ENCODE data around the gene RPL28.

Gene RPL28

GRCh38 chr19:55385724-55386492 is at the start of gene RPL28:
TSS of gene RPL28 (plus strand) at chr19:55385932. CDS start at chr19:55386358, 426 bp downstream.
- peak; percentile 84 for ATAC-seq
- peaks cover 84% of the 10 kb centered on the region for H3K4me1 Mint-ChIP-seq
- peak within 1 kb of the TSS; percentile 99 for H3K4me3 Mint-ChIP-seq
- H3K27ac Mint-ChIP-seq: peak within 1 kb of the TSS; percentile 100
- peak; percentile 98 to 100 for DNase-seq (ENCODE audit: low spot score in 2 of 2)
- H3K36me3 Mint-ChIP-seq: peaks cover 59% of the 10 kb centered on the region
- H3K9me3 Mint-ChIP-seq: no peaks in the 10 kb centered on the region

GRCh38 chr19:55336101-55336500 is 49.6 kb upstream of the RPL28 start:
- no peaks in the 10 kb centered on the region for H3K9me3 Mint-ChIP-seq

GRCh38 chr19:55339105-55339888 is 46.4 kb upstream of the RPL28 start, which contains the start of gene KMT5C:
TSS of gene KMT5C (plus strand) at chr19:55339876. CDS start at chr19:55341937, 2,061 bp downstream.
- peaks cover 30% of the 10 kb centered on the region for H3K4me1 Mint-ChIP-seq
- H3K4me3 Mint-ChIP-seq: peak within 1 kb of the TSS; percentile 81
- DNase-seq (ENCODE audit: low spot score in 2 of 2) (peak; percentile 98 to 100), ATAC-seq (peak; percentile 89)
- no peaks in the 10 kb centered on the region for H3K9me3 Mint-ChIP-seq
- peak within 1 kb of the TSS; percentile 99 for H3K27ac Mint-ChIP-seq
- H3K36me3 Mint-ChIP-seq: peaks cover 30% of the 10 kb centered on the region

More at GRCh38 chr19:55336101-55336500, 49.6 kb upstream of the RPL28 start:
- no peak overlapping the region for H3K27ac Mint-ChIP-seq
- H3K36me3 Mint-ChIP-seq: peaks cover 18% of the 10 kb centered on the region
- ATAC-seq (no peak), DNase-seq (ENCODE audit: low spot score in 2 of 2) (no peak)
- H3K4me1 Mint-ChIP-seq: peaks cover 23% of the 10 kb centered on the region
- H3K4me3 Mint-ChIP-seq: no peak overlapping the region

- H3K4me1 Mint-ChIP-seq: peaks cover 34% of the 10 kb centered on the region
- H3K4me3 Mint-ChIP-seq: peak overlapping the region; percentile 81
Measured at GRCh38 chr19:55339889-55340783, 45.6 kb upstream of the RPL28 start.

GRCh38 chr19:55340784-55341147 is 45.0 kb upstream of the RPL28 start:
- peak overlapping the region; percentile 81 for H3K4me3 Mint-ChIP-seq
- H3K27ac Mint-ChIP-seq: peak overlapping the region; percentile 99
- ATAC-seq: no peak
- H3K4me1 Mint-ChIP-seq: peaks cover 39% of the 10 kb centered on the region
- no peak for DNase-seq (ENCODE audit: low spot score in 2 of 2)
- no peaks in the 10 kb centered on the region for H3K9me3 Mint-ChIP-seq
- peaks cover 30% of the 10 kb centered on the region for H3K36me3 Mint-ChIP-seq

More at GRCh38 chr19:55339889-55340783, 45.6 kb upstream of the RPL28 start:
- no peaks in the 10 kb centered on the region for H3K9me3 Mint-ChIP-seq
- H3K36me3 Mint-ChIP-seq: peaks cover 30% of the 10 kb centered on the region
- ATAC-seq (no peak), DNase-seq (ENCODE audit: low spot score in 2 of 2) (peak in 1 of 2 donors; percentile 70)
- peak overlapping the region; percentile 99 for H3K27ac Mint-ChIP-seq

GRCh38 chr19:55341171-55341588 is 44.6 kb upstream of the RPL28 start:
- DNase-seq (ENCODE audit: low spot score in 2 of 2) (peak in 1 of 2 donors; percentile 16), ATAC-seq (no peak)
- H3K36me3 Mint-ChIP-seq: peaks cover 30% of the 10 kb centered on the region
- peaks cover 39% of the 10 kb centered on the region for H3K4me1 Mint-ChIP-seq
- H3K27ac Mint-ChIP-seq: peak overlapping the region; percentile 99
- H3K9me3 Mint-ChIP-seq: no peaks in the 10 kb centered on the region
- peak overlapping the region; percentile 81 for H3K4me3 Mint-ChIP-seq

GRCh38 chr19:55341595-55342531 is 43.9 kb upstream of the RPL28 start:
- DNase-seq (ENCODE audit: low spot score in 2 of 2): no peak
- no peak for ATAC-seq
- Mint-ChIP-seq H3K27ac (no peak overlapping the region), H3K4me3 (peak overlapping the region; percentile 81), H3K4me1 (peaks cover 39% of the 10 kb centered on the region), H3K9me3 (no peaks in the 10 kb centered on the region), H3K36me3 (peaks cover 30% of the 10 kb centered on the region)

- no peak for ATAC-seq
- Mint-ChIP-seq H3K4me1 (peaks cover 31% of the 10 kb centered on the region), H3K27ac (no peak overlapping the region), H3K9me3 (no peaks in the 10 kb centered on the region), H3K4me3 (no peak overlapping the region), H3K36me3 (peaks cover 17% of the 10 kb centered on the region)
- DNase-seq (ENCODE audit: low spot score in 2 of 2): no peak
Measured at GRCh38 chr19:55344444-55344843, 41.3 kb upstream of the RPL28 start.

DNA sequence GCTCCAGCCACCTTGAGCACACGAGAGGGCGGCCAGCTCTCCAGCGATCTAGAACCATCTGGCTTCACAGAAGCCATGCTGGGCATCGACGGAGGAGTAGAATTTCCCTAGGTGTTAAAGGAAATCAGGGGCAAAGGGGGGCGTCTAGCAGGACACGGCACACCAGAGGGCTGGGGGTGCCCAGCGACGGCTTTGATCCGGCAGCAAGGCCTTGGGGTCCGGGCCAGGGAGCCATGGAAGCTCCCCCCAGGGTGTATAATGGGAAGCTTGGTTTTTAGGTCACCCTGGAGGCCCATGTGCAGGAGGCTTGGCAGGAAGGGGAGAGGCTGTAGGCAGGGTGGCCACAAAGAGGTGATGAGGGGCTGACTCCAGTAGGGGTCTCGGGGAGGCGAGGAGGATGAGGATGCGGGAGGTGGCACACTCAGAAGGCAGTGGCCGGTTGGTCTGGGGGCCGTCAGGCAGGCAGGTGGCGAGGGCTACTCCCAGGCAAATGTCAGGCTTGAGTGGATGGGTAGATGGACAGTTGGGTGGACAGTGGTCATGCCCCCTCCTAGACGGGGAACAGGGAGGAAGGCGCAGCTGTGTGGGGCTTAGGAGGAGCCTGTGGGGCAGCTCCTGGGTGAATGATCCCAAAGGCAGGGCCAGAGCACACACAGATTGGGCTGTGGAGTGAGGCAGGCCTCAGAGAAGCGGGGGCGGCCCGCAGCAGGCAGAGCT is 40.5 kb upstream of the RPL28 start:
- DNase-seq (ENCODE audit: low spot score in 2 of 2) (no peak), ATAC-seq (no peak)
- peaks cover 13% of the 10 kb centered on the region for H3K36me3 Mint-ChIP-seq
- H3K4me1 Mint-ChIP-seq: peaks cover 24% of the 10 kb centered on the region
- no peak overlapping the region for H3K4me3 Mint-ChIP-seq
- no peaks in the 10 kb centered on the region for H3K9me3 Mint-ChIP-seq
- no peak overlapping the region for H3K27ac Mint-ChIP-seq

- peaks cover 13% of the 10 kb centered on the region for H3K36me3 Mint-ChIP-seq
- ATAC-seq: no peak
Measured at GRCh38 chr19:55345818-55346724, 39.7 kb upstream of the RPL28 start.

DNA sequence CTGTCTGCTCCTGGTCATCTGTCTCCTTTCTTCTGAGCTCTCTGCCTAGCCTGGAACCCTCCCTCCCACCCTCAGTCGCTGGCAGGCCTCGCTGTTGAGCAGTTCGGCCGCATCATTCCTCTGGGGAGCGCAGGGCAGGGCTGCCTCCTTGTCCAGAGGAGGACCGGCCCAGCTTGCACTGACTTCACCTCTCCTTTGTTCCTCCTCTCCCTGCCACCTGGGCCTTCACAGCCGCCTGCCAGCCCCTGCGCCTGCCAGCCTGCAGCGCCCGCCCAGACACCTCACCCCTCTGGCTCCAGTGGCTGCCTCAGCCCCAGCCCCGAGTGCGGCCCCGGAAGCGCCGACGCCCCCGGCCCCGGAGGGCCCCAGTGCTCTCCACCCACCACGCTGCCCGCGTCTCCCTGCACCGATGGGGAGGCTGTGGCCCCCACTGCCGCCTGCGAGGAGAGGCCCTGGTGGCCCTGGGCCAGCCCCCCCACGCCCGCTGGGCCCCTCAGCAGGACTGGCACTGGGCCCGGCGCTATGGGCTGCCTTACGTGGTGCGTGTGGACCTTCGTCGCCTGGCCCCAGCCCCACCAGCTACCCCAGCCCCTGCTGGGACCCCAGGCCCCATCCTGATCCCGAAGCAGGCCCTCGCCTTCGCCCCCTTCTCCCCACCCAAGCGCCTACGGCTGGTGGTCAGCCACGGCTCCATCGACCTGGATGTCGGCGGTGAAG is 38.8 kb upstream of the RPL28 start:
- Mint-ChIP-seq H3K4me1 (peaks cover 20% of the 10 kb centered on the region), H3K27ac (no peak overlapping the region), H3K36me3 (peaks cover 13% of the 10 kb centered on the region), H3K9me3 (no peaks in the 10 kb centered on the region), H3K4me3 (no peak overlapping the region)
- DNase-seq (ENCODE audit: low spot score in 2 of 2) (no peak), ATAC-seq (peak; percentile 4)

More at GRCh38 chr19:55345818-55346724, 39.7 kb upstream of the RPL28 start:
- Mint-ChIP-seq H3K27ac (no peak overlapping the region), H3K4me1 (peaks cover 18% of the 10 kb centered on the region), H3K9me3 (no peaks in the 10 kb centered on the region), H3K4me3 (no peak overlapping the region)
- DNase-seq (ENCODE audit: low spot score in 2 of 2): no peak

GRCh38 chr19:55347442-55348009 is 38.2 kb upstream of the RPL28 start:
- DNase-seq (ENCODE audit: low spot score in 2 of 2): no peak
- Mint-ChIP-seq H3K4me1 (peaks cover 26% of the 10 kb centered on the region), H3K27ac (no peak overlapping the region), H3K4me3 (no peak overlapping the region), H3K9me3 (no peaks in the 10 kb centered on the region), H3K36me3 (peaks cover 20% of the 10 kb centered on the region)
- ATAC-seq: no peak
